ENCODE data around the gene SYNE1. TPM values are rescaled to one million over a fixed set of nuclear protein-coding genes. Genes with fewer than 3 reads are reported as not detected.

The SYNE1 gene
- total RNA-seq, 2 experiments from 2014 or later, result 74.6 to 140 TPM

DNA sequence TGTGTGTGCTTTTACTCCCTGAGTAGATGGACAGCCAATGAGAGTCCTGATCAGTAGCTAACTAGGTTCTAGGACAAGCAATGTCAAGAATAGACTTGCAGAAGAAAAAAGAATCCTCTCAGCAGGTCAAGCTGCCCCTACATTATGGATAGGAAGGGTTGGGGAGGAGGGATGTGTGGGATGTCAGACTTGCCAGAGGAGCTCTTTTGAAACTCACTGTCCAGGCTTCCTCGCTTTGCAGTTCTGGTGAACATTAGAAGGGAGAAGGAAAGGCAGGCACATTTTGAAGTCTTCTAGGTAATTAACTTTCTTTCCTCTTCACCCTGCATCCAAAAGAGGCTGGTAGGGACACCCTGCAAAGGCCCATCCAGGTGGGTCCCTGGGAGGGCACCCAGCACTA, 48.7 kb downstream of the SYNE1 start:
- no peaks in the 10 kb centered on the region for H3K9me3 ChIP-seq (ENCODE audit: low read length)
- no peak overlapping the region for H3K27ac ChIP-seq (ENCODE audit: low read depth, low read length, poor library complexity, severe bottlenecking)
- DNase-seq (ENCODE audit: low spot score), result no peak
- H3K79me2 ChIP-seq (ENCODE audit: insufficient read depth, low read depth, low read length), result no peaks in the 10 kb centered on the region
- peaks cover 9% of the 10 kb centered on the region for H3K4me1 ChIP-seq (ENCODE audit: insufficient read depth, low read length, poor library complexity, severe bottlenecking)
- no TSS peak for BruUV-seq (replicated peaks)
- no peak overlapping the region for H2AFZ ChIP-seq (ENCODE audit: low read length)
- H3K36me3 ChIP-seq (ENCODE audit: insufficient read depth, low read length), result no peaks in the 10 kb centered on the region
- H4K20me1 ChIP-seq (ENCODE audit: insufficient read depth, low read length), result no peaks in the 10 kb centered on the region
- no peak overlapping the region for H3K4me3 ChIP-seq (ENCODE audit: low read depth, low read length, poor library complexity, severe bottlenecking)
- H3K9me2 ChIP-seq (ENCODE audit: insufficient read depth, low read length), result no peaks in the 10 kb centered on the region; the same call in 1 of the 2 replicates
- CTCF ChIA-PET (ENCODE audit: unreplicated experiment), result no interaction called here
- no peak overlapping the region for H3K4me2 ChIP-seq (ENCODE audit: low read length)
- intact Hi-C loops (cut with micrococcal nuclease; ENCODE audit: unreplicated experiment), result no loop called here
- POLR2A ChIA-PET, result no interaction called here
- TF ChIP-seq EZH2phosphoT487 (IDR thresholded peaks at IDR 0.05; ENCODE audit: borderline replicate concordance, low read depth, low read length) (no peak), CTCF (conservative IDR thresholded peaks at IDR 0.05; ENCODE audit: low read length) (no peak)

- no peaks in the 10 kb centered on the region for H4K20me1 ChIP-seq (ENCODE audit: insufficient read depth, low read length)
- ChIA-PET CTCF (ENCODE audit: unreplicated experiment) (no interaction called here), POLR2A (interaction anchor here (0.9 kb wide), 1 partner anchor 18 kb away, joined by 3 read pairs; no protein-coding TSS in a partner anchor)
- H3K4me1 ChIP-seq (ENCODE audit: insufficient read depth, low read length, poor library complexity, severe bottlenecking), result peaks cover 9% of the 10 kb centered on the region
- intact Hi-C loops (cut with micrococcal nuclease; ENCODE audit: unreplicated experiment), result no loop called here
- no peak overlapping the region for H3K27ac ChIP-seq (ENCODE audit: low read depth, low read length, poor library complexity, severe bottlenecking)
- no peaks in the 10 kb centered on the region for H3K9me3 ChIP-seq (ENCODE audit: low read length)
- no peaks in the 10 kb centered on the region; the same call in 1 of the 2 replicates for H3K9me2 ChIP-seq (ENCODE audit: insufficient read depth, low read length)
- H2AFZ ChIP-seq (ENCODE audit: low read length), result no peak overlapping the region
- no peaks in the 10 kb centered on the region for H3K79me2 ChIP-seq (ENCODE audit: insufficient read depth, low read depth, low read length)
- BruUV-seq (replicated peaks), result no TSS peak
- DNase-seq (ENCODE audit: low spot score), result peak; percentile 33
- H3K4me2 ChIP-seq (ENCODE audit: low read length), result no peak overlapping the region
- TF ChIP-seq EZH2phosphoT487 (IDR thresholded peaks at IDR 0.05; ENCODE audit: borderline replicate concordance, low read depth, low read length) (no peak), CTCF (conservative IDR thresholded peaks at IDR 0.05; ENCODE audit: low read length) (no peak)
- H3K36me3 ChIP-seq (ENCODE audit: insufficient read depth, low read length), result no peaks in the 10 kb centered on the region
- H3K4me3 ChIP-seq (ENCODE audit: low read depth, low read length, poor library complexity, severe bottlenecking), result no peak overlapping the region
Measured at GRCh38 chr6:152587473-152587872, 49.7 kb downstream of the SYNE1 start.

- CTCF ChIA-PET (ENCODE audit: unreplicated experiment), result no interaction called here
- POLR2A ChIA-PET, result interaction anchor here (0.7 kb wide), 1 partner anchor 457 kb away, joined by 3 read pairs; no protein-coding TSS in a partner anchor
- DNase-seq (ENCODE audit: low spot score), result no peak
- H2AFZ ChIP-seq (ENCODE audit: low read length), result no peak overlapping the region
- H3K36me3 ChIP-seq (ENCODE audit: insufficient read depth, low read length), result no peaks in the 10 kb centered on the region
- no peaks in the 10 kb centered on the region for H3K79me2 ChIP-seq (ENCODE audit: insufficient read depth, low read depth, low read length)
- peaks cover 9% of the 10 kb centered on the region for H3K4me1 ChIP-seq (ENCODE audit: insufficient read depth, low read length, poor library complexity, severe bottlenecking)
- no peak for TF ChIP-seq EZH2phosphoT487 (IDR thresholded peaks at IDR 0.05; ENCODE audit: borderline replicate concordance, low read depth, low read length)
- TF ChIP-seq CTCF (conservative IDR thresholded peaks at IDR 0.05; ENCODE audit: low read length), result no peak
- BruUV-seq (replicated peaks), result no TSS peak
- no peaks in the 10 kb centered on the region for H4K20me1 ChIP-seq (ENCODE audit: insufficient read depth, low read length)
- H3K9me3 ChIP-seq (ENCODE audit: low read length), result no peaks in the 10 kb centered on the region
- intact Hi-C loops (cut with micrococcal nuclease; ENCODE audit: unreplicated experiment), result no loop called here
- no peak overlapping the region for H3K4me3 ChIP-seq (ENCODE audit: low read depth, low read length, poor library complexity, severe bottlenecking)
- no peak overlapping the region for H3K4me2 ChIP-seq (ENCODE audit: low read length)
- H3K27ac ChIP-seq (ENCODE audit: low read depth, low read length, poor library complexity, severe bottlenecking), result no peak overlapping the region
- no peaks in the 10 kb centered on the region for H3K9me2 ChIP-seq (ENCODE audit: insufficient read depth, low read length)
Measured at GRCh38 chr6:152585236-152585635, 51.9 kb downstream of the SYNE1 start.

Measured in OCI-LY7 (cell line).